DOHH2 (cell line): Measurements from ENCODE around the gene SCLT1.

ENCODE experiments used
- H3F3A ChIP-seq: fragments of 200-600 bp; sonication (generic), shearing (Covaris generic); 2 replicates; pipeline ENCODE4 v1.6.0; 2016; ENCODE audit warnings: antibody characterized with exemption, mild to moderate bottlenecking; ENCODE audit not compliant: control insufficient read depth, insufficient read depth
- H3K27ac ChIP-seq: fragments of 200-600 bp; sonication (generic); 2 replicates; pipeline ENCODE4 v1.5.1; 2014; ENCODE audit warnings: low read depth, mild to moderate bottlenecking, low read length, moderate library complexity
- H3K27me3 ChIP-seq: fragments of 200-600 bp; sonication (generic); 2 replicates; pipeline ENCODE4 v1.6.1; 2014; ENCODE audit warnings: mild to moderate bottlenecking, low read length, mixed read lengths; ENCODE audit not compliant: control insufficient read depth
- H3K36me3 ChIP-seq: fragments of 200-600 bp; sonication (generic); 2 replicates; pipeline ENCODE4 v1.6.1; 2014; ENCODE audit warnings: mild to moderate bottlenecking, low read length, moderate library complexity, mixed read lengths; ENCODE audit not compliant: control insufficient read depth
- H3K4me1 ChIP-seq: fragments of 200-600 bp; sonication (generic); 2 replicates; pipeline ENCODE4 v1.6.1; 2014; ENCODE audit warnings: mild to moderate bottlenecking, low read length, mixed read lengths; ENCODE audit not compliant: control insufficient read depth
- H3K4me2 ChIP-seq: fragments of 200-600 bp; sonication (generic); 2 replicates; pipeline ENCODE4 v1.6.0; 2014; ENCODE audit warnings: mild to moderate bottlenecking, low read length, moderate library complexity
- H3K4me3 ChIP-seq: fragments of 200-600 bp; sonication (generic); 2 replicates; pipeline ENCODE4 v1.5.1; 2014; ENCODE audit warnings: mild to moderate bottlenecking, low read length, mixed read lengths
- H3K79me2 ChIP-seq: fragments of 200-600 bp; sonication (generic); 2 replicates; pipeline ENCODE4 v1.6.1; 2014; ENCODE audit warnings: mild to moderate bottlenecking, low read length, mixed read lengths; ENCODE audit not compliant: control insufficient read depth
- H3K9me2 ChIP-seq: fragments of 200-600 bp; sonication (generic); replicated peaks from 2 replicates; pipeline ENCODE4 v1.6.1; 2014; ENCODE audit warnings: mild to moderate bottlenecking, low read length, mixed read lengths; ENCODE audit not compliant: control insufficient read depth
- H3K9me3 ChIP-seq: fragments of 200-600 bp; sonication (generic); 2 replicates; pipeline ENCODE4 v1.6.1; 2014; ENCODE audit warnings: antibody characterized with exemption, low read length, mixed read lengths; ENCODE audit not compliant: control insufficient read depth, insufficient read depth
- H4K20me1 ChIP-seq: fragments of 200-600 bp; sonication (generic); 2 replicates; pipeline ENCODE4 v1.6.0; 2014; ENCODE audit warnings: low read depth, mild to moderate bottlenecking, antibody characterized with exemption, low read length, moderate library complexity; ENCODE audit not compliant: control insufficient read depth, insufficient read depth
- EZH2phosphoT487 ChIP-seq: fragments of 200-600 bp; sonication (generic); IDR thresholded peaks from 2 replicates; pipeline ENCODE4 v1.6.1; 2017; ENCODE audit warnings: borderline replicate concordance, mild to moderate bottlenecking, antibody characterized with exemption, low read length, moderate library complexity, mixed read lengths
- TF ChIP-seq, protein P1 (sequence below): fragments of 200-600 bp; sonication (generic); IDR thresholded peaks from one replicate; pipeline ENCODE4 v1.5.1; 2014; ENCODE audit warnings: antibody characterized with exemption, mild to moderate bottlenecking, low read depth, low read length; ENCODE audit not compliant: poor library complexity, severe bottlenecking

Gene SCLT1

DNA sequence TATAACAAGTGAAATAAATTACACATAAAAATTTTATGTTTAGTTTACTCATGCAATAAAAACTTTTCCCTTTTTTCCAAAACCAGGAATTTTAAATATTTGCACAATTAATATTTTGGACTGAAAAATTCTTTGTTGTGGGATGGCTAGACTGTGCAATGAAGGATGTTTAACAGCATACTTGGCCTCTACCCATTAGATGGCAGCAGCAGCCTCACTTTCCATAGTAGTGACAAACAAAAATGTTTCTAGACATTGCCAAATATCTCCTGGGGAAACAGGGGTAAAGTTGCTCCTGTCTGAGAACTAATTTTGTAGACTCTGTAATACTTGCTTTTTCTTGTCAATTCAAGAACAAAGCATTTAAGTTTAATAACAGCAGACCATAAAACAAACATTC is 49.8 kb downstream of the SCLT1 start:
- Histone ChIP-seq H3K9me2 (no peaks in the 10 kb centered on the region), H3K27ac (no peak overlapping the region), H3K4me2 (no peak overlapping the region), H4K20me1 (no peaks in the 10 kb centered on the region), H3K36me3 (no peaks in the 10 kb centered on the region), H3K9me3 (no peaks in the 10 kb centered on the region), H3K79me2 (no peaks in the 10 kb centered on the region), H3K4me3 (no peak overlapping the region), H3F3A (no peaks in the 10 kb centered on the region; the same call in 1 of the 2 replicates), H3K27me3 (no peaks in the 10 kb centered on the region), H3K4me1 (no peaks in the 10 kb centered on the region)
- TF ChIP-seq EZH2phosphoT487: no peak
- TF ChIP-seq, protein P1, sequence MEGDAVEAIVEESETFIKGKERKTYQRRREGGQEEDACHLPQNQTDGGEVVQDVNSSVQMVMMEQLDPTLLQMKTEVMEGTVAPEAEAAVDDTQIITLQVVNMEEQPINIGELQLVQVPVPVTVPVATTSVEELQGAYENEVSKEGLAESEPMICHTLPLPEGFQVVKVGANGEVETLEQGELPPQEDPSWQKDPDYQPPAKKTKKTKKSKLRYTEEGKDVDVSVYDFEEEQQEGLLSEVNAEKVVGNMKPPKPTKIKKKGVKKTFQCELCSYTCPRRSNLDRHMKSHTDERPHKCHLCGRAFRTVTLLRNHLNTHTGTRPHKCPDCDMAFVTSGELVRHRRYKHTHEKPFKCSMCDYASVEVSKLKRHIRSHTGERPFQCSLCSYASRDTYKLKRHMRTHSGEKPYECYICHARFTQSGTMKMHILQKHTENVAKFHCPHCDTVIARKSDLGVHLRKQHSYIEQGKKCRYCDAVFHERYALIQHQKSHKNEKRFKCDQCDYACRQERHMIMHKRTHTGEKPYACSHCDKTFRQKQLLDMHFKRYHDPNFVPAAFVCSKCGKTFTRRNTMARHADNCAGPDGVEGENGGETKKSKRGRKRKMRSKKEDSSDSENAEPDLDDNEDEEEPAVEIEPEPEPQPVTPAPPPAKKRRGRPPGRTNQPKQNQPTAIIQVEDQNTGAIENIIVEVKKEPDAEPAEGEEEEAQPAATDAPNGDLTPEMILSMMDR: no peak

DNA sequence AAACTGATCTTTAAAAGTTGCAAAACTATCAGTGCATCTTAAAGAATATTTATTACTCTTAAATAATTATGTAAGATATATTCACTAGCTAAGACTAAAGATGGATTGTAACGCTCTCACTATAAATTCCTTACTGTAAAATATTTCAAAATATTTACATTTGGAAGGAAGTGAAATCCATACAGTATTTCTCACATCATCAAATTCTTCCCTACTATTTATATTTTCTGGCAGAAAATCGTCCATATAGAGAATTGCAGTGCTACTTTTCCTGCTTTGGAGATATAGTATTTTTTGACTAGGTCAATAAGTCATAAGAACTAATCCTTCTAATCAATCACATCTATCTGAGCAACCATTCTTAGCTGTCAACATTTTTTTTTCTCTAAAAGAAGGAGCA is 52.9 kb downstream of the SCLT1 start:
- Histone ChIP-seq H3K4me3 (no peak overlapping the region), H3K79me2 (no peaks in the 10 kb centered on the region)

DNA sequence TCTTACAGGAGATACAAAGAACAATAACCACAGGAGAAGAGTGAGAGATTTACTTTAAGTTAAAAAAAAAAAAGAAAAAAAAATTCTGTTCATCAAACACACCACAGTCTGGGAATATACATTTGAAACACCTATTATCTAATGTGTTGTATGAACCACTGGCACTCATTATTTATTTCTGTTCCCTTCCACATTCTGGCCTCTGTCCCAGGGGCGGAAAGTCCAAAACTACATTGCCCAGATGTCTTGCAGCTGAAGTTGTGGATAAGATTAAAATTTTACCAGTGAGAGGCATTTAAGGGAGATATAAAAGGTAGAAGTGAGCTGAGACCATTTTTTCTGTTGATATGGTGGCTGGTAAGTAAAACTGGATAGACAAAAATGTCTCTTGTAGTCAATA is 56.2 kb downstream of the SCLT1 start:
- Histone ChIP-seq H3F3A (no peaks in the 10 kb centered on the region; the same call in 1 of the 2 replicates), H3K9me3 (no peaks in the 10 kb centered on the region), H4K20me1 (no peaks in the 10 kb centered on the region), H3K79me2 (no peaks in the 10 kb centered on the region), H3K27ac (no peak overlapping the region), H3K9me2 (no peaks in the 10 kb centered on the region), H3K4me1 (no peaks in the 10 kb centered on the region), H3K36me3 (no peaks in the 10 kb centered on the region), H3K4me3 (no peak overlapping the region), H3K27me3 (no peaks in the 10 kb centered on the region), H3K4me2 (no peak overlapping the region)
- TF ChIP-seq, protein P1: no peak
- TF ChIP-seq EZH2phosphoT487: no peak

More for the DNA sequence above, 52.9 kb downstream of the SCLT1 start:
- Histone ChIP-seq H3F3A (no peaks in the 10 kb centered on the region; the same call in 1 of the 2 replicates), H3K4me1 (no peaks in the 10 kb centered on the region), H3K27me3 (no peaks in the 10 kb centered on the region), H3K36me3 (no peaks in the 10 kb centered on the region), H3K27ac (no peak overlapping the region), H4K20me1 (no peaks in the 10 kb centered on the region), H3K4me2 (no peak overlapping the region), H3K9me2 (no peaks in the 10 kb centered on the region), H3K9me3 (no peaks in the 10 kb centered on the region)
- TF ChIP-seq, protein P1: no peak
- no peak for TF ChIP-seq EZH2phosphoT487
